D721Med (cell line): ENCODE data around the gene MSLN.

Experiments used
- DNase-seq: peaks from one replicate; pipeline ENCODE4 v3.0.0; 2011; ENCODE audit warnings: low spot score; ENCODE audit not compliant: insufficient read length
- FAIRE-seq: peaks from 2 replicates; lab custom pipeline; 2011; peaks lifted over from hg19 to GRCh38; lab: Jason Lieb, UNC
- TF ChIP-seq, protein P1 (sequence below): IDR thresholded peaks from 2 replicates; pipeline ENCODE4 v1.5.1; 2012; ENCODE audit warnings: mild to moderate bottlenecking, control low read depth; ENCODE audit not compliant: insufficient read depth; ENCODE audit errors: missing control alignments

The MSLN gene

DNA sequence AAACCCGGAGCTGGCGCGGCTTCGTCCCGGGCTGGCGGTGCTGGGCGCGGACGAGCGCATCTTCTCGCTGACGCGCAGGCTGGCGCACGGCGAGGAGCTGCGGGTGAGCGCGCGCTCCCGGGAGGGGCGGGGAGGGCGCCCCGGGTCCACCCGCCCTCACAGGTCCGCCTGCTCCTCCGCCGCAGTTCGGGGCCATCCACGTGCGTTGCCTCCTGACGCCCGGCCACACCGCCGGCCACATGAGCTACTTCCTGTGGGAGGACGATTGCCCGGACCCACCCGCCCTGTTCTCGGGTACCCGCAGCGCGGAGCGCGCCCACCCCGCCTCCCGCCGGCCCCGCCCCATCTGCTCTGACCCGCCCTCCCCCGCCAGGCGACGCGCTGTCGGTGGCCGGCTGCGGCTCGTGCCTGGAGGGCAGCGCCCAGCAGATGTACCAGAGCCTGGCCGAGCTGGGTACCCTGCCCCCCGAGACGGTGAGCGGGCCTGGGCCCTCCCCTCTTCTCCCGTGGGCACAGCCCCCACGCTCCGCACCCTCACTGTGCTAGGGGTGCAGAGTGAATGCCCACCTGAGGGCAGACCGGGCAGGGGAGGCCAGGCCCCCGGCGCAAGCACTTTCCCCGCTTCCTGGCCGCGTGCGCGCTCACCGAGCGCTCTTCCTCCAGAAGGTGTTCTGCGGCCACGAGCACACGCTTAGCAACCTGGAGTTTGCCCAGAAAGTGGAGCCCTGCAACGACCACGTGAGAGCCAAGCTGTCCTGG lies 32.2 kb upstream of the MSLN start:
- FAIRE-seq (no peak), DNase-seq (no peak)
- TF ChIP-seq, protein P1, sequence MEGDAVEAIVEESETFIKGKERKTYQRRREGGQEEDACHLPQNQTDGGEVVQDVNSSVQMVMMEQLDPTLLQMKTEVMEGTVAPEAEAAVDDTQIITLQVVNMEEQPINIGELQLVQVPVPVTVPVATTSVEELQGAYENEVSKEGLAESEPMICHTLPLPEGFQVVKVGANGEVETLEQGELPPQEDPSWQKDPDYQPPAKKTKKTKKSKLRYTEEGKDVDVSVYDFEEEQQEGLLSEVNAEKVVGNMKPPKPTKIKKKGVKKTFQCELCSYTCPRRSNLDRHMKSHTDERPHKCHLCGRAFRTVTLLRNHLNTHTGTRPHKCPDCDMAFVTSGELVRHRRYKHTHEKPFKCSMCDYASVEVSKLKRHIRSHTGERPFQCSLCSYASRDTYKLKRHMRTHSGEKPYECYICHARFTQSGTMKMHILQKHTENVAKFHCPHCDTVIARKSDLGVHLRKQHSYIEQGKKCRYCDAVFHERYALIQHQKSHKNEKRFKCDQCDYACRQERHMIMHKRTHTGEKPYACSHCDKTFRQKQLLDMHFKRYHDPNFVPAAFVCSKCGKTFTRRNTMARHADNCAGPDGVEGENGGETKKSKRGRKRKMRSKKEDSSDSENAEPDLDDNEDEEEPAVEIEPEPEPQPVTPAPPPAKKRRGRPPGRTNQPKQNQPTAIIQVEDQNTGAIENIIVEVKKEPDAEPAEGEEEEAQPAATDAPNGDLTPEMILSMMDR, result no peak

DNA sequence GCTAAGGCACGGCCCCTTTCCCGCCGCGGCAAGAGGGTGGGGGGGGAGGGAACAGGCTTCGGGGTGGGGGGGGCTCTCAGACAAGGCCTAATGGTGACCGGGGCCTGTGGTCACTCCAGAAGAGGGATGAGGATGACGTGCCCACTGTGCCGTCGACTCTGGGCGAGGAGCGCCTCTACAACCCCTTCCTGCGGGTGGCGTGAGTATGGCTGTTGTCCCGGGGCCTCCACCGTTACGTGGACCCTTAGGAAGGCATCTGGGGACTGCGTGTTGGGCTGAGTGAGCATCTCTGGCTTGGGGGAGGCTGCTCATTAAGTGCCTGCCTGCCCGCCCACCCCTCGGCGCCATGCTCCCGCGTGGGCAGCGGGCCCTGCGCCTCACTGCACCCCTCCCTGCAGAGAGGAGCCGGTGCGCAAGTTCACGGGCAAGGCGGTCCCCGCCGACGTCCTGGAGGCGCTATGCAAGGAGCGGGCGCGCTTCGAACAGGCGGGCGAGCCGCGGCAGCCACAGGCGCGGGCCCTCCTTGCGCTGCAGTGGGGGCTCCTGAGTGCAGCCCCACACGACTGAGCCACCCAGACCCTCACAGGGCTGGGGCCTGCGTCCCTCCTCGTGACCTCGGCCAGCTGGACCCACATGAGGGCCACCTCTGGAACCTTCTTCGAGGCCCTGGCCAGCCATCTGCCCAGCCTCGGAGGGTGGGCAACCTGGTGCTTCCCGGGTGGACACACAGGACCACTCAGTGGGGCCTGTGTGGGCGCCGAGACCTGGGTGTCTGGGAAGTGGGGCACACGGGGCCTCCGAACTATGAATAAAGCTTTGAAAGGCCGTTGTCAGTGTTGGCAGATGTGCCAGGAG lies 31.4 kb upstream of the MSLN start:
- TF ChIP-seq, protein P1, result no peak
- no peak for FAIRE-seq
- DNase-seq, result no peak

DNA sequence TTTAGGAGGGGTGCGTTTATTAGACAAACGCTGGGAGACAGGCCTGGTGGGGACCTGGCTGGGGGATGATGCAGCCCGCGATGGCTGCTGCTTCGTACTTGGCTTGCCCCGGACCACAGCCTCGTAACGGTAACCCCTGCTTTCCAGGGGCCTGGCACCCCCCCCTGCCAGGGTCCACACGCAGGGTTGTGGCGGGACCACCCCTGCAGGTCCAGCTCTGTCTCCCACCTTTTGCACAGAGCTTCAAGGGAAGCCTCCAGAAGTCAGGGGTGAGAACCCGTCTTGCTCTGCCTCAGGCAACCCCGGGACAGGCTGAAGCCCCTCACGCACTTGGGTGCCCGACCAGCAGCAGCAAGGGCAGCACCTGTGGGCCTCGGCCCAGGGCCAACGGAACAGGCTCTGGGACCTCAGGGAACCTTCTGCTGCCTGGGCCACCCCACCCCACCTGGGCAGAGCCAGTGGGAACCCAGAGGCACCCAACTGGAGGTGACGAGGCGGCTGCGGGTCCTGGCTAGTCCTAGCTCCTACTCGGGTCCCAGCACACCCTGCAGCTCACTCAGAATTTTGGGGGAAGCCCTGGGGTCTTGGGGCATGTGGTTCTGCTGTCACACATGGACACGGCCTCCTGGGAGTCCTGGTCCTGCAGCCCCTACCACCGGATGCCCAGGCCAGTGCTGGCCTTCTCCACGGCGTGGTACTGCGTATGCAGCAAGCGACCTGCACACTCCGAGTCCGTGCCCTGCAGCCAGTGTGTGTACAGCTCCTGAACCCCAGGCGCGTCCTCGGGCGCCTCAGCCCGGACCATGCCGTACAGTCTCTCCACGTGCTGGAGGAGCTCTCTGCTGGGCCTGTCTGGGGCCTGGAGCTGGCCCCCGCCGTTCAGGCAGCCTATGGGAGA lies 30.5 kb upstream of the MSLN start:
- FAIRE-seq, result no peak
- TF ChIP-seq, protein P1, result no peak
- no peak for DNase-seq

DNA sequence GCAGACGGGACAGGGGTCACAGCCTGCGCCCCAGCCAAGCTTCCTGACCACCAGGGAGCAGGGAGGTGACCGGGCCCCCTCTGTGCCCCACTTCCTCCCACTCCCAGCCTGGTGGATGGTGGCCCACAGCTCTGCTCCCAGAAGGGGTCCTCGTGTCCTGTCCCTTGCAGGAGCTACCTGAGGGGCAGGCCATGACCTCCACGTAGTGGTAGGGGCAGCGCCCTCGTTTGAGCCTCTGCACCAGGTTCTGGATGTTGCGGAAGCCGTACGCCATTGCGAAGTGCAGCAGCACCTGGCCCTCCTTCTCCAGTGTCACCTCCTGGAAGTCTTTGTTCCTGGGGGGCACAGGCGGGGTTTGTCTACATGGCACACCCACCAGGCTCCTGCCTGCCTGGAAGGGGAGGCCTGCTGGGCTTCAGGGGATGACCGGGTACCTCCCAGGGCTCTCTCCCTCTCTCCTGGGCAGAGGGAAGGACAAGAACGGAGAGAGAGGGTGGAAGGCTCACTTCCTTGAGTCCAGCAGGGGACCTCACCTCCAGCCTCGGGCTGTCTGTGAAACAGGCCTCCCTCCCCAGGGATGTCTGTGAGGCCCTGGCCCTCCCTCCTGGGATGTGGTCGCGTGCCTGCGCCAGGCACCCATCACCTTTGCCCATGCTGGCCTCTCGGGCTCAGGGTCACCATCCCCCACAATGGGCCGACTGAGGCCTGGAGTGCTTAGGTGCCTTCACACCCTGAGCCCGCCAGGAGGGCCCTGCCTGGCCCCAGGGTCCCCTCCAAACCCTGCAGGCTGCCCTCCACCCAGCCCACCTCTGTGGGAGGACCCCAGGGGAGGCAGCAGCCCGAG lies 29.6 kb upstream of the MSLN start:
- TF ChIP-seq, protein P1, result no peak
- DNase-seq, result no peak
- FAIRE-seq, result no peak

DNA sequence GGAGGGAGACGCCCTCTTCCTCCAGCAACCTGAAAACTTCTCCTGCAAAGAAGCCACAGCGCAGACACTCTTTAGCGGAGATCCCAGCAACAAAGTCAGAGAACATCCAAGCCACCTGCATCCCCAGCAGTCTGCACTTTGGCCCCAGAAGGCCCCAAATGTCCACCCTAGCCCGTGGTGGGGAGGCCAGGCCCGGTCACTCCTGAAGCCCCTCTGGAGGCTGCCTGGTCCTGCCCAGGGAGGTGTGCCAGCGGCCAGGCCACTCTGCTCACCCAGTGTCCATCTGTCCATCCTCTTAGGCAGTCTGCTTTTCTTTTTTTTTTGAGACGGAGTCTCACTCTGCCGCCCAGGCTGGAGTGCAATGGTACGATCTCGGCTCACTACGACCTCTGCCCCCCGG lies 28.2 kb upstream of the MSLN start:
- FAIRE-seq (no peak), DNase-seq (no peak)
- TF ChIP-seq, protein P1, result no peak

DNA sequence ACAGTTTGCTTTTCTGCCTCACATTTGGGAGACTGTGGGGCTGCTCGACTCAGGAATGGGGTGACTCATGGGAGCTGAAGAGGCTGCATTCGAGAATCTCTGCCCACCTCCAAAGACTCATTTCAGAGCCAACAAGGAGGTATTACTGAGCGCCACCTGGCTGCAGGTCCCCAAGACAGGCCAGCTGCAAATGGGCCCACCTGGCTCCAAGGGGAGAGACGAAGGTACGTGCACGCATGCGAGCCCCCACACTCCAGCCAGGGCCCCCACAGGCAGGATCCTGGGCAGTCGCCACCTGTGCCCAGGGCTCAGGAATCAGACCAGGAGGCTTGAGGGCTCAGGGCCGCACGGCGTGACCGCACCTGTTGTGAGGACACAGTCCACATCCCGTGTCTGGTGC lies 27.6 kb upstream of the MSLN start:
- DNase-seq (no peak), FAIRE-seq (no peak)
- TF ChIP-seq, protein P1, result no peak
